PFSK-1 (cell line): ENCODE results near the gene PPP4R4.

ENCODE experiments used
- FOXP2 ChIP-seq: optimal IDR thresholded peaks from 2 replicates; pipeline ENCODE3; 2011; ENCODE audit warnings: borderline replicate concordance, control low read depth, inconsistent platforms; ENCODE audit not compliant: insufficient read depth; ENCODE audit errors: extremely low read length, extremely low read depth
- POLR2AphosphoS5 ChIP-seq: IDR thresholded peaks from 2 replicates; pipeline ENCODE4 v1.6.1; 2012; ENCODE audit warnings: low read depth, mild to moderate bottlenecking, control low read depth, low read length, moderate library complexity
- REST ChIP-seq, 2 experiments: IDR thresholded peaks; 2 replicates each; pipeline versions ENCODE4 v1.6.1 to v1.8.0; 2011 to 2012; ENCODE audit warnings: low read depth in 2 of 2, low read length in 2 of 2, control low read depth in 1 of 2, inconsistent platforms in 1 of 2, mild to moderate bottlenecking in 1 of 2, moderate library complexity in 1 of 2; ENCODE audit not compliant: insufficient read depth in 1 of 2
- SIN3A ChIP-seq: IDR thresholded peaks from 2 replicates; pipeline ENCODE4 v1.6.1; 2012; ENCODE audit warnings: mild to moderate bottlenecking, low read length, moderate library complexity, borderline replicate concordance; ENCODE audit not compliant: insufficient read depth
- TAF1 ChIP-seq: IDR thresholded peaks from 2 replicates; pipeline ENCODE4 v1.6.1; 2012; ENCODE audit warnings: low read length, control low read depth, borderline replicate concordance; ENCODE audit not compliant: insufficient read depth

Gene PPP4R4

GRCh38 chr14:94316692-94317091 is 142.6 kb downstream of the PPP4R4 start:
- TF ChIP-seq POLR2AphosphoS5, result no peak
- no peak for TF ChIP-seq REST (IDR thresholded peaks at IDR 0.05; ENCODE audit: insufficient read depth in 1 of 2, low read depth in 2 of 2, low read length in 2 of 2)
- no peak for TF ChIP-seq SIN3A
- no peak for TF ChIP-seq FOXP2
- no peak for TF ChIP-seq TAF1

- no peak for TF ChIP-seq POLR2AphosphoS5
- no peak for TF ChIP-seq REST (IDR thresholded peaks at IDR 0.05; ENCODE audit: insufficient read depth in 1 of 2, low read depth in 2 of 2, low read length in 2 of 2)
- no peak for TF ChIP-seq SIN3A
- no peak for TF ChIP-seq TAF1
- no peak for TF ChIP-seq FOXP2
Observed at GRCh38 chr14:94317259-94317658, 143.1 kb downstream of the PPP4R4 start.

GRCh38 chr14:94320243-94320642 is 146.1 kb downstream of the PPP4R4 start:
- TF ChIP-seq SIN3A, result no peak
- TF ChIP-seq TAF1, result no peak
- no peak for TF ChIP-seq REST (IDR thresholded peaks at IDR 0.05; ENCODE audit: insufficient read depth in 1 of 2, low read depth in 2 of 2, low read length in 2 of 2)
- no peak for TF ChIP-seq FOXP2
- no peak for TF ChIP-seq POLR2AphosphoS5

DNA sequence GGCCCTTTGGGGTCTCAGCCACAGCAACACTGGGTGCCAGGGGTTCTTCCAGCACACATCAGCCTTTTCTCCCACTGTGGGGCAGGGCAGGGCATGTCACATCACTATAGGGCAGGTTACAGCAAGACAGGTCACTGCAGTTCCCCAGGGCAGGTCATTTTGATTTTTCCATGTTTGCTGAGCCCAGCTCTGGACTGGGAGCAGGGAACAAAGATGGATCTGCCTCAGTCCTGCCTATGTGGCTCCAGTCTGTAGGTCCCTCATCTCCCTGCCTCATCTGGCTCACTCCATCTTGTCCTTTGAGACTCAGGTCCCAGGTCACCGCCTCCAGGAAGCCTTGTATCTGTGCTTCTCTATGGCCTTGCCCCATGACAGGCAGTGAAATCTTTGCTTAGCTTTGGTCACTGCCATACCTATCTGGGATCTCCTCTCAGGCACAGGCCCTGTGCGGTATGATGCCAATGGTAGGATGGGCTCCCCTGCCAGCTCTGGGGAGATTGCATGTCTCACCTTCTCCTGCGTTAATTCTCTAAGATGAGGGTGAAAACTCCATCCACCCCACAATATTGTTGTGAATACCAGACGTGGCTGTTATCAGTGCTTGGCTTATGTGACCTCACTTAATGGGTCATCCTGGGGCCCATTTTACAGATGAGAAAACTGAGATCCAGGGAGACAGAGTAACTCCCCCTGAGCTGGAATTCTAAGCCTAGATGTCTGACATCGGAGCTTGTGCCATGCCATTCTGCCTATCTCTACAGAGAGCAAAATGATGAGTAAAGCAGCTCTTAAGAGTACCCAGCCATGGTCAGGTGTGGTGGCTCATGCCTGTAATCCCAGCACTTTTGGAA is 147.5 kb downstream of the PPP4R4 start:
- no peak for TF ChIP-seq POLR2AphosphoS5
- TF ChIP-seq SIN3A, result no peak
- no peak for TF ChIP-seq REST (IDR thresholded peaks at IDR 0.05; ENCODE audit: insufficient read depth in 1 of 2, low read depth in 2 of 2, low read length in 2 of 2)
- TF ChIP-seq FOXP2, result no peak
- no peak for TF ChIP-seq TAF1
